ENCODE results near the gene TNFAIP8L3.

TNFAIP8L3 gene

DNA sequence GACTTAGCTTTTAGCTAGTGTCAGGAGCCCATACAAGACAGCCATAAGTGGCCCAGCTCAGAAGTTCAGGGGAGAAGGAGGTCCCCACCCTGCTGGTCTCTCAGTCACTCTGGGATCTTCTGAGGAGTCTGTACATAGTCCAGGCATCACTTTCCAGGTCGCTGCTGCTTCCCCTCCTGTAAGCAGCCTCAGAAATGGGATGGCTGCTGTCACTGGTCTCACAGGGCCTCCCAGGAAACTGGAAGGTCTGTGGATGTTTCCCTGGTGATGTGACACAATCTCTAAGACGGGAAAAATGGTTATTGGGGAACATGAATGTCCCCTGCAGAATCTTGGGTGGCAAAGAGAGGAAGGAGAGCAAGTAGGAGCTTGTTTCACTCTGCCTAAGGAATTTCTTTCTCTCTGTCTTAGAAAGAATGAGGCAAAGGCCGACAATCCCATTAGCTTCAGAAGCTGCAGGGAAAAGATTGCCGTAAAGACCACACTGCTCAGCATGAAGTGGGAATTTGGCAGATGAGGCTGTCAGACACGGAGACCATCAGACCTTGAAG is 43.2 kb upstream of the TNFAIP8L3 start:
- no peak overlapping the region for H3K4me2 ChIP-seq (ENCODE audit: low read depth, low read length, poor library complexity, severe bottlenecking)
- H3F3A ChIP-seq (ENCODE audit: insufficient read depth): no peaks in the 10 kb centered on the region
- no peaks in the 10 kb centered on the region for H3K9me3 ChIP-seq (ENCODE audit: insufficient read depth, low read length)
- no peaks in the 10 kb centered on the region for H3K9me2 ChIP-seq (replicated peaks; ENCODE audit: insufficient read depth, low read length)
- no peaks in the 10 kb centered on the region for H3K79me2 ChIP-seq (ENCODE audit: insufficient read depth, low read length)
- no peaks in the 10 kb centered on the region for H4K20me1 ChIP-seq (ENCODE audit: low read depth, low read length)
- H3K4me3 ChIP-seq (ENCODE audit: insufficient read depth, low read length, poor library complexity, severe bottlenecking): no peak overlapping the region
- H3K27me3 ChIP-seq (ENCODE audit: low read length): no peaks in the 10 kb centered on the region
- H3K27ac ChIP-seq (ENCODE audit: low read depth, low read length): no peak overlapping the region
- H2AFZ ChIP-seq (ENCODE audit: low read depth, low read length, severe bottlenecking): no peak overlapping the region
- no peaks in the 10 kb centered on the region for H3K36me3 ChIP-seq (ENCODE audit: low read length)
- TF ChIP-seq EZH2phosphoT487 (conservative IDR thresholded peaks at IDR 0.05; ENCODE audit: low read length): no peak
- no peak overlapping the region for H3K9ac ChIP-seq (ENCODE audit: low read length)

DNA sequence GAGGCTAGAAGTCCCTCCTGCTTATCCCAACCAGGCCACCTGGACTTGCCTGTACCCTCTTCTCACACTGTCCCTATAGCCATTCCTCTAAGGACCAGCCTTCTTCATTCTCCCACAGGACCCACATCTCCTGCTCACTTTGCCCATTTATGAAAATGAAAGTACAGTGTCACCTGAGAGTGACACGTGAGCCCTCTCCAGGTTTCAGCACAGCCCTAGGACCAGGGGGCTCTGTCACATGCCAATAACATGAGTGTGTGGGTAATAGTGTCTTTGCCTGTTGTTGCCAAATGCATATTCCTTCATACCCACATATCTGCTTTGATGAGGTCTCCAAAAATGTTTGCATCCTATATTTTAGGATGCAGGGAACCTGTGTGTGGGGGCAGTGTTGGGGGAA is 42.3 kb upstream of the TNFAIP8L3 start:
- Histone ChIP-seq H3F3A (ENCODE audit: insufficient read depth) (no peaks in the 10 kb centered on the region), H3K27ac (ENCODE audit: low read depth, low read length) (no peak overlapping the region), H3K27me3 (ENCODE audit: low read length) (no peaks in the 10 kb centered on the region), H3K9me3 (ENCODE audit: insufficient read depth, low read length) (no peaks in the 10 kb centered on the region), H3K9me2 (replicated peaks; ENCODE audit: insufficient read depth, low read length) (no peaks in the 10 kb centered on the region), H4K20me1 (ENCODE audit: low read depth, low read length) (no peaks in the 10 kb centered on the region), H3K79me2 (ENCODE audit: insufficient read depth, low read length) (no peaks in the 10 kb centered on the region), H3K4me2 (ENCODE audit: low read depth, low read length, poor library complexity, severe bottlenecking) (no peak overlapping the region), H3K9ac (ENCODE audit: low read length) (no peak overlapping the region), H3K4me3 (ENCODE audit: insufficient read depth, low read length, poor library complexity, severe bottlenecking) (no peak overlapping the region), H3K36me3 (ENCODE audit: low read length) (no peaks in the 10 kb centered on the region), H2AFZ (ENCODE audit: low read depth, low read length, severe bottlenecking) (no peak overlapping the region)
- no peak for TF ChIP-seq EZH2phosphoT487 (conservative IDR thresholded peaks at IDR 0.05; ENCODE audit: low read length)
- TF ChIP-seq, protein P1, sequence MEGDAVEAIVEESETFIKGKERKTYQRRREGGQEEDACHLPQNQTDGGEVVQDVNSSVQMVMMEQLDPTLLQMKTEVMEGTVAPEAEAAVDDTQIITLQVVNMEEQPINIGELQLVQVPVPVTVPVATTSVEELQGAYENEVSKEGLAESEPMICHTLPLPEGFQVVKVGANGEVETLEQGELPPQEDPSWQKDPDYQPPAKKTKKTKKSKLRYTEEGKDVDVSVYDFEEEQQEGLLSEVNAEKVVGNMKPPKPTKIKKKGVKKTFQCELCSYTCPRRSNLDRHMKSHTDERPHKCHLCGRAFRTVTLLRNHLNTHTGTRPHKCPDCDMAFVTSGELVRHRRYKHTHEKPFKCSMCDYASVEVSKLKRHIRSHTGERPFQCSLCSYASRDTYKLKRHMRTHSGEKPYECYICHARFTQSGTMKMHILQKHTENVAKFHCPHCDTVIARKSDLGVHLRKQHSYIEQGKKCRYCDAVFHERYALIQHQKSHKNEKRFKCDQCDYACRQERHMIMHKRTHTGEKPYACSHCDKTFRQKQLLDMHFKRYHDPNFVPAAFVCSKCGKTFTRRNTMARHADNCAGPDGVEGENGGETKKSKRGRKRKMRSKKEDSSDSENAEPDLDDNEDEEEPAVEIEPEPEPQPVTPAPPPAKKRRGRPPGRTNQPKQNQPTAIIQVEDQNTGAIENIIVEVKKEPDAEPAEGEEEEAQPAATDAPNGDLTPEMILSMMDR (IDR thresholded peaks at IDR 0.05; ENCODE audit: insufficient read depth, low read length, poor library complexity, severe bottlenecking): no peak

- Histone ChIP-seq H3F3A (ENCODE audit: insufficient read depth) (no peaks in the 10 kb centered on the region), H3K4me3 (ENCODE audit: insufficient read depth, low read length, poor library complexity, severe bottlenecking) (no peak overlapping the region)
- TF ChIP-seq, protein P1 (IDR thresholded peaks at IDR 0.05; ENCODE audit: insufficient read depth, low read length, poor library complexity, severe bottlenecking): no peak
- no peak for TF ChIP-seq EZH2phosphoT487 (conservative IDR thresholded peaks at IDR 0.05; ENCODE audit: low read length)
Observed at GRCh38 chr15:51135276-51135675, 40.6 kb upstream of the TNFAIP8L3 start.

DNA sequence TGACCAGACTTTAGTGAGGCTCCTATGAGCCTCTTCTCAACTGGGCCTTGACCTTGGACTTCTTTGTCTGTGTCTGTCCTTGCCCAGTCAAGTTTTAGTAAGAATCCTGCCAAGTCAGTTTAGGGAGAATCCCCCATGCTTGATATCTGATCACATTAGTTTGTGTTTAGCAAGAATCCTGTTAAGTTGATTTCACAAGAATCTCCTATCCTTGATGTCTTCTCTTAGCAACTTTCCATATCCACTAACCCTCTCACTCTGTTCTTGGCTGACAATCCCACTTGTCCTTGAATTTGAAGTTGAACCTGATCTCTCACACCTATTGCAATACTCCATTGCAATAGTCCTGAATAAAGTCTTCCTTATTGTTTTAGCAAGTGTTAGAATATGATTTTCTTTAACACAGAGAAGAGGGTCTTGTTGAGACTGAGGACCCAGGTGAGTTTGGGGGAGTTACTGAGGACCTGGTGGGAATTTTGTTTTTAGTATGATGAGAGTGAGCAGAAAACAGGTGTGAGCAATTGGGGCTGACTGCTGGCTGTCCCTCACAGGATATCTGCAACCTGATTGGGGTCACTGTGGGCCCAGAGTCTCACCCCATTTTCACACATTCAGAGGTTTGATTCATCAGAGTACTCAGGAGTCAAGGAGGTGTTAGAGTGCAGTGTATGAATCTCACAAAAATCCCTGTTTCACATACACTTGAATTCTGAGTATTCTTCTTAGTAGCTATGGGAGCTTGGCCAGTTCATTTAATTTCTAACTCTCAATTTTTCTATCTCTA is 39.9 kb upstream of the TNFAIP8L3 start:
- Histone ChIP-seq H3K9ac (ENCODE audit: low read length) (no peak overlapping the region), H3K9me2 (replicated peaks; ENCODE audit: insufficient read depth, low read length) (no peaks in the 10 kb centered on the region), H3K36me3 (ENCODE audit: low read length) (no peaks in the 10 kb centered on the region), H3K4me3 (ENCODE audit: insufficient read depth, low read length, poor library complexity, severe bottlenecking) (no peak overlapping the region), H3K4me2 (ENCODE audit: low read depth, low read length, poor library complexity, severe bottlenecking) (no peak overlapping the region), H2AFZ (ENCODE audit: low read depth, low read length, severe bottlenecking) (no peak overlapping the region), H3K27ac (ENCODE audit: low read depth, low read length) (no peak overlapping the region), H3K79me2 (ENCODE audit: insufficient read depth, low read length) (no peaks in the 10 kb centered on the region), H3K27me3 (ENCODE audit: low read length) (no peaks in the 10 kb centered on the region), H3K9me3 (ENCODE audit: insufficient read depth, low read length) (no peaks in the 10 kb centered on the region), H4K20me1 (ENCODE audit: low read depth, low read length) (no peaks in the 10 kb centered on the region), H3F3A (ENCODE audit: insufficient read depth) (no peaks in the 10 kb centered on the region)
- TF ChIP-seq, protein P1 (IDR thresholded peaks at IDR 0.05; ENCODE audit: insufficient read depth, low read length, poor library complexity, severe bottlenecking): no peak
- TF ChIP-seq EZH2phosphoT487 (conservative IDR thresholded peaks at IDR 0.05; ENCODE audit: low read length): no peak

More at GRCh38 chr15:51135276-51135675, 40.6 kb upstream of the TNFAIP8L3 start:
- Histone ChIP-seq H3K9me2 (replicated peaks; ENCODE audit: insufficient read depth, low read length) (no peaks in the 10 kb centered on the region), H3K36me3 (ENCODE audit: low read length) (no peaks in the 10 kb centered on the region), H4K20me1 (ENCODE audit: low read depth, low read length) (no peaks in the 10 kb centered on the region), H3K27me3 (ENCODE audit: low read length) (no peaks in the 10 kb centered on the region), H3K9me3 (ENCODE audit: insufficient read depth, low read length) (no peaks in the 10 kb centered on the region), H3K9ac (ENCODE audit: low read length) (no peak overlapping the region), H3K79me2 (ENCODE audit: insufficient read depth, low read length) (no peaks in the 10 kb centered on the region), H3K27ac (ENCODE audit: low read depth, low read length) (no peak overlapping the region), H3K4me2 (ENCODE audit: low read depth, low read length, poor library complexity, severe bottlenecking) (no peak overlapping the region), H2AFZ (ENCODE audit: low read depth, low read length, severe bottlenecking) (no peak overlapping the region)

Measured in SU-DHL-6 (cell line).